NCI-H1105 treated with DMSO at 0.1 percent for 48 hours (cell line): ENCODE data around the gene RNF150.
"Not testable (repeated sequence)": the region's sequence is repeated elsewhere in the genome, so short reads cannot be mapped to it uniquely, and the experiment has no call there.

Experiments
- DNase-seq: peaks from one replicate; lab custom pipeline; 2025; lab: John Stamatoyannopoulos, UW

The RNF150 gene

GRCh38 chr4:141075553-141075952 is 57.7 kb downstream of the RNF150 start:
- DNase-seq, result no peak

GRCh38 chr4:141074098-141074878 is 59.0 kb downstream of the RNF150 start:
- no peak for DNase-seq

GRCh38 chr4:141066690-141067089 is 66.6 kb downstream of the RNF150 start:
- no peak for DNase-seq

- no peak for DNase-seq
These were observed 67.4 kb downstream of the RNF150 start for GRCh38 chr4:141065872-141066271.

- DNase-seq, result no peak
These were observed 70.6 kb downstream of the RNF150 start for GRCh38 chr4:141062651-141063050.

GRCh38 chr4:141058591-141059512 is 74.4 kb downstream of the RNF150 start:
- no peak for DNase-seq

GRCh38 chr4:141057582-141057981 is 75.7 kb downstream of the RNF150 start:
- DNase-seq, result no peak

GRCh38 chr4:141056473-141056872 is 76.8 kb downstream of the RNF150 start:
- DNase-seq, result no peak

- DNase-seq, result no peak
These were observed 78.8 kb downstream of the RNF150 start for GRCh38 chr4:141054446-141054845.

- not testable (repeated sequence) for DNase-seq
These were observed 82.3 kb downstream of the RNF150 start for GRCh38 chr4:141050999-141051398.

- DNase-seq, result no peak
These were observed 85.9 kb downstream of the RNF150 start for GRCh38 chr4:141047228-141047884.

GRCh38 chr4:141046255-141046654 is 87.0 kb downstream of the RNF150 start:
- DNase-seq, result no peak

- no peak for DNase-seq
These were observed 87.4 kb downstream of the RNF150 start for GRCh38 chr4:141045848-141046247.

- no peak for DNase-seq
These were observed 92.2 kb downstream of the RNF150 start for GRCh38 chr4:141041021-141041476.

GRCh38 chr4:141039156-141039555 is 94.1 kb downstream of the RNF150 start:
- DNase-seq, result no peak

GRCh38 chr4:141038428-141038827 is 94.8 kb downstream of the RNF150 start:
- DNase-seq, result no peak

GRCh38 chr4:141037446-141037845 is 95.8 kb downstream of the RNF150 start:
- DNase-seq, result no peak

- DNase-seq, result peak; percentile 2
These were observed 96.5 kb downstream of the RNF150 start for GRCh38 chr4:141036786-141037185.

GRCh38 chr4:141035920-141036319 is 97.3 kb downstream of the RNF150 start:
- DNase-seq, result no peak

- peak; percentile 89 for DNase-seq
These were observed 105.2 kb downstream of the RNF150 start for GRCh38 chr4:141028024-141028529.

- DNase-seq, result peak; percentile 85
These were observed 105.8 kb downstream of the RNF150 start for GRCh38 chr4:141027421-141027820.

- DNase-seq, result no peak
These were observed 106.4 kb downstream of the RNF150 start for GRCh38 chr4:141026900-141027299.
